ENCODE results near the gene NDUFC1. TPM values are rescaled to one million over a fixed set of nuclear protein-coding genes. Genes with fewer than 3 reads are reported as not detected.
"Not testable (repeated sequence)": the region's sequence is repeated elsewhere in the genome, so short reads cannot be mapped to it uniquely, and the experiment has no call there.

NDUFC1 gene
- 68.2 TPM for total RNA-seq

- ATAC-seq = peak; percentile 58
Measured at GRCh38 chr4:139301821-139302611, at the start of gene NDUFC1. TSS of gene NDUFC1 (minus strand) at chr4:139302477. CDS start at chr4:139295798, 6,679 bp downstream.

GRCh38 chr4:139337612-139338011 is 35.3 kb upstream of the NDUFC1 start:
- ATAC-seq = no peak

- ATAC-seq = no peak
Measured at GRCh38 chr4:139333046-139333445, 30.8 kb upstream of the NDUFC1 start.

GRCh38 chr4:139331185-139331584 is 28.9 kb upstream of the NDUFC1 start:
- ATAC-seq = no peak

GRCh38 chr4:139330283-139330682 is 28.0 kb upstream of the NDUFC1 start:
- no peak for ATAC-seq

- ATAC-seq = peak; percentile 82
Measured at GRCh38 chr4:139329665-139330200, 27.5 kb upstream of the NDUFC1 start.

- no peak for ATAC-seq
Measured at GRCh38 chr4:139324620-139325019, 22.3 kb upstream of the NDUFC1 start.

GRCh38 chr4:139322541-139322940 is 20.3 kb upstream of the NDUFC1 start:
- ATAC-seq = not testable (repeated sequence)

- not testable (repeated sequence) for ATAC-seq
Measured at GRCh38 chr4:139322070-139322469, 19.8 kb upstream of the NDUFC1 start.

- ATAC-seq = no peak
Measured at GRCh38 chr4:139319571-139319970, 17.3 kb upstream of the NDUFC1 start.

- no peak for ATAC-seq
Measured at GRCh38 chr4:139317635-139318034, 15.4 kb upstream of the NDUFC1 start.

GRCh38 chr4:139316733-139317132 is 14.5 kb upstream of the NDUFC1 start:
- ATAC-seq = no peak

GRCh38 chr4:139315221-139315675 is 13.0 kb upstream of the NDUFC1 start:
- ATAC-seq = no peak

GRCh38 chr4:139314047-139314800 is 11.9 kb upstream of the NDUFC1 start:
- no peak for ATAC-seq

GRCh38 chr4:139313414-139313813 is 11.1 kb upstream of the NDUFC1 start:
- ATAC-seq = not testable (repeated sequence)

GRCh38 chr4:139312552-139313332 is 10.5 kb upstream of the NDUFC1 start:
- ATAC-seq = no peak

- no peak for ATAC-seq
Measured at GRCh38 chr4:139311909-139312308, 9.6 kb upstream of the NDUFC1 start.

- no peak for ATAC-seq
Measured at GRCh38 chr4:139304920-139305319, 2.6 kb upstream of the NDUFC1 start.

GRCh38 chr4:139301113-139301820 is 1.0 kb downstream of the NDUFC1 start, which contains the start of gene NAA15:
TSS of gene NAA15 (plus strand) at chr4:139301505. CDS start at chr4:139301778, 273 bp downstream.
- ATAC-seq = peak; percentile 96

- peak; percentile 48 for ATAC-seq
Measured at GRCh38 chr4:139300431-139301112, 1.7 kb downstream of the NDUFC1 start.

GRCh38 chr4:139299536-139299935 is 2.7 kb downstream of the NDUFC1 start:
- ATAC-seq = no peak
